Gastrocnemius medialis (tissue), 4 donors: ENCODE measurements around the gene MMRN2. TPM values are rescaled to one million over a fixed set of nuclear protein-coding genes. Genes with fewer than 3 reads are reported as not detected.
A peak's percentile ranks its signal among the peaks of the same experiment; 100 is the strongest.

Experiments used
- ATAC-seq, 2 donors: fragments of 150-250 bp; one replicate each; pipeline ENCODE4 v1.9.1; 2016
- DNase-seq, 2 donors: peaks; one replicate each; pipeline ENCODE4 v3.0.0-alpha.2; 2019
- H3K27ac ChIP-seq, 4 donors: fragments of 200-600 bp; sonication (generic); 1 replicate in 1 of 4; 2 replicates in 3 of 4; pipeline ENCODE4 v1.5.1; 2016 to 2018; ENCODE audit warnings: mild to moderate bottlenecking in 2 of 4, moderate library complexity in 1 of 4
- H3K27me3 ChIP-seq, 3 donors: fragments of 200-600 bp; sonication (generic) in 2 of 3; 1 replicate in 1 of 3; 2 replicates in 2 of 3; pipeline versions ENCODE4 v1.5.1 to v1.6.0; 2016 to 2019; ENCODE audit warnings: mild to moderate bottlenecking in 1 of 3, moderate library complexity in 1 of 3
- H3K36me3 ChIP-seq, 2 donors: fragments of 200-600 bp; sonication (generic) in 1 of 2; one replicate each; pipeline ENCODE4 v1.5.1; 2017 to 2018
- H3K4me1 ChIP-seq, 2 donors: fragments of 200-600 bp; sonication (generic) in 1 of 2; one replicate each; pipeline ENCODE4 v1.5.1; 2016 to 2017; ENCODE audit warnings: mild to moderate bottlenecking in 2 of 2
- H3K4me3 ChIP-seq, 4 donors: fragments of 200-600 bp; sonication (generic) in 3 of 4; 1 replicate in 1 of 4; 2 replicates in 3 of 4; pipeline ENCODE4 v1.5.1; 2016 to 2019; ENCODE audit warnings: mild to moderate bottlenecking in 2 of 4
- H3K9me3 ChIP-seq, 3 donors: fragments of 200-600 bp; sonication (generic) in 2 of 3; 1 replicate in 1 of 3; 2 replicates in 2 of 3; pipeline ENCODE4 v1.5.1; 2016 to 2019
- CTCF ChIP-seq, 5 experiments: fragments of 450-650 bp in 3 of 5; fragments of 200-600 bp in 2 of 5; sonication (generic) in 2 of 5; IDR thresholded peaks in 4 of 5; conservative IDR thresholded peaks in 1 of 5; 1 replicate in 4 of 5; 2 replicates in 1 of 5; pipeline ENCODE4 v1.5.1; 2016 to 2019; ENCODE audit warnings: antibody characterized with exemption in 5 of 5, mild to moderate bottlenecking in 3 of 5, moderate library complexity in 3 of 5
- POLR2A ChIP-seq, 2 donors: fragments of 450-650 bp; IDR thresholded peaks; one replicate each; pipeline ENCODE4 v1.6.1; 2017; ENCODE audit warnings: antibody characterized with exemption in 2 of 2, mild to moderate bottlenecking in 2 of 2, moderate library complexity in 2 of 2
- in situ Hi-C, 4 donors: fragments of 200-750 bp; cut with MboI; loops; one replicate each; pipeline versions ENCODE4 v1.15.0 to v1.8.0; 2017; ENCODE audit warnings: low sequenced_read_pairs in 4 of 4
- intact Hi-C: fragments of 100-400 bp; cut with DNase I; formaldehyde crosslinking; loops from one replicate; pipeline ENCODE4 v1.15.1; 2023; ENCODE audit warnings: low total_unique reads
- total RNA-seq, 4 donors: library from RNA; depleted of rRNA; stranded (reverse); fragments of >200 nt; gene quantifications; one replicate each; pipeline versions ENCODE4 v1.1.0 to v1.2.3, GENCODE V29; 2016

Gene MMRN2
- total RNA-seq, 4 donors from 2014 or later = 14.6 to 34.8 (median 25.8) TPM

GRCh38 chr10:86956848-86957448 lies 467 bp downstream of the MMRN2 start:
- H3K27me3 ChIP-seq = no peaks in the 10 kb centered on the region
- no peaks in the 10 kb centered on the region for H3K9me3 ChIP-seq
- peak overlapping the region; percentile 72 to 79 (median 78) for H3K27ac ChIP-seq
- ATAC-seq (no peak), DNase-seq (no peak)
- no peaks in the 10 kb centered on the region for H3K36me3 ChIP-seq
- H3K4me3 ChIP-seq = peak overlapping the region; percentile 32 to 55 (median 46)
- intact Hi-C loops = no loop called here
- peaks cover 8 to 24% of the 10 kb centered on the region in 2 donors for H3K4me1 ChIP-seq
- no peak for TF ChIP-seq POLR2A (IDR thresholded peaks at IDR 0.05)
- TF ChIP-seq CTCF (IDR thresholded peaks at IDR 0.05 in 4 of 5, conservative IDR thresholded peaks at IDR 0.05 in 1 of 5) = no peak
- in situ Hi-C loops = no loop called here

GRCh38 chr10:86956195-86956847 lies 1.1 kb downstream of the MMRN2 start:
- intact Hi-C loops (no loop called here), in situ Hi-C loops (no loop called here)
- ATAC-seq = no peak
- H3K4me3 ChIP-seq = peak overlapping the region; percentile 32 to 55 (median 46)
- no peaks in the 10 kb centered on the region for H3K9me3 ChIP-seq
- no peaks in the 10 kb centered on the region for H3K36me3 ChIP-seq
- H3K27ac ChIP-seq = peak overlapping the region; percentile 72 to 79 (median 78)
- no peak for TF ChIP-seq CTCF (IDR thresholded peaks at IDR 0.05 in 4 of 5, conservative IDR thresholded peaks at IDR 0.05 in 1 of 5)
- no peak for TF ChIP-seq POLR2A (IDR thresholded peaks at IDR 0.05)
- no peak for DNase-seq
- H3K4me1 ChIP-seq = peaks cover 8 to 24% of the 10 kb centered on the region in 2 donors
- no peaks in the 10 kb centered on the region for H3K27me3 ChIP-seq

GRCh38 chr10:86955501-86956194 lies 1.8 kb downstream of the MMRN2 start:
- intact Hi-C loops (no loop called here), in situ Hi-C loops (no loop called here)
- ATAC-seq (no peak), DNase-seq (no peak)
- Histone ChIP-seq H3K4me3 (peak overlapping the region; percentile 32 to 55 (median 46)), H3K9me3 (no peaks in the 10 kb centered on the region), H3K27me3 (no peaks in the 10 kb centered on the region), H3K36me3 (no peaks in the 10 kb centered on the region), H3K27ac (peak overlapping the region; percentile 72 to 79 (median 78)), H3K4me1 (peaks cover 8 to 24% of the 10 kb centered on the region in 2 donors)
- TF ChIP-seq POLR2A (IDR thresholded peaks at IDR 0.05) = no peak
- no peak for TF ChIP-seq CTCF (IDR thresholded peaks at IDR 0.05 in 4 of 5, conservative IDR thresholded peaks at IDR 0.05 in 1 of 5)

- intact Hi-C loops = no loop called here
- H3K4me1 ChIP-seq = peaks cover 8 to 16% of the 10 kb centered on the region in 2 donors
- DNase-seq = no peak
Measured at GRCh38 chr10:86954681-86955500, 2.5 kb downstream of the MMRN2 start.

More at GRCh38 chr10:86954681-86955500, 2.5 kb downstream of the MMRN2 start:
- no peak for ATAC-seq
- Histone ChIP-seq H3K36me3 (no peaks in the 10 kb centered on the region), H3K9me3 (no peaks in the 10 kb centered on the region), H3K4me3 (peak overlapping the region; percentile 32 to 55 (median 46)), H3K27me3 (no peaks in the 10 kb centered on the region), H3K27ac (peak overlapping the region; percentile 72 to 79 (median 78))
- in situ Hi-C loops = no loop called here
- TF ChIP-seq CTCF (IDR thresholded peaks at IDR 0.05 in 4 of 5, conservative IDR thresholded peaks at IDR 0.05 in 1 of 5) = no peak
